Activated CD8-positive, alpha-beta T cell treated with anti-CD3 and anti-CD28 coated beads for 36 hours (primary cell): ENCODE measurements around the gene AP5S1. TPM values are rescaled to one million over a fixed set of nuclear protein-coding genes. Genes with fewer than 3 reads are reported as not detected.
"Not testable (repeated sequence)": the region's sequence is repeated elsewhere in the genome, so short reads cannot be mapped to it uniquely, and the experiment has no call there.

ENCODE experiments used
- ATAC-seq: fragments of 200-7000 bp; cut with Tn5 transposase; one replicate; pipeline ENCODE4 v1.10.0; 2021; ENCODE audit warnings: mild to moderate bottlenecking, moderate library complexity
- CTCF ChIA-PET: fragments of 350-600 bp; sonication (Branson Sonifier 250); formaldehyde crosslinking; loops from one replicate; lab custom pipeline; 2021; ENCODE audit warnings: antibody characterized with exemption; lab: Charles Lee
- POLR2A ChIA-PET: fragments of 350-600 bp; sonication (Branson Sonifier 250); formaldehyde crosslinking; loops from one replicate; lab custom pipeline; 2021; ENCODE audit warnings: antibody characterized with exemption; lab: Charles Lee
- DNase-seq: peaks from one replicate; pipeline ENCODE4 v3.0.0-alpha.2; 2020
- H3K27ac Mint-ChIP-seq: one replicate; pipeline ENCODE4 v1.8.0; 2021; ENCODE audit warnings: mild to moderate bottlenecking, mixed read lengths
- H3K27me3 Mint-ChIP-seq: one replicate; pipeline ENCODE4 v1.8.0; 2021; ENCODE audit warnings: mixed read lengths
- H3K36me3 Mint-ChIP-seq: one replicate; pipeline ENCODE4 v1.8.0; 2021; ENCODE audit warnings: low read depth, mixed read lengths
- H3K4me1 Mint-ChIP-seq: one replicate; pipeline ENCODE4 v1.8.0; 2021; ENCODE audit warnings: low read depth, mixed read lengths
- H3K4me3 Mint-ChIP-seq: one replicate; pipeline ENCODE4 v1.8.0; 2021; ENCODE audit warnings: mild to moderate bottlenecking, moderate library complexity, mixed read lengths
- H3K9me3 Mint-ChIP-seq: one replicate; pipeline ENCODE4 v1.8.0; 2021; ENCODE audit warnings: mixed read lengths
- intact Hi-C: fragments of 100-400 bp; cut with micrococcal nuclease; formaldehyde crosslinking; loops from one replicate; pipeline ENCODE4 v1.10.0; 2022
- total RNA-seq, 2 experiments: library from RNA; stranded (reverse); gene quantifications; one replicate each; pipeline ENCODE4 v1.2.3, GENCODE V29; 2021
- TF ChIP-seq, protein P1 (sequence below): fragments of 200-600 bp; IDR thresholded peaks from one replicate; pipeline ENCODE4 v1.8.0; 2022; ENCODE audit warnings: antibody characterized with exemption, mild to moderate bottlenecking

Gene AP5S1
- total RNA-seq, 2 experiments from 2014 or later, result 7.4 to 8.6 TPM

DNA sequence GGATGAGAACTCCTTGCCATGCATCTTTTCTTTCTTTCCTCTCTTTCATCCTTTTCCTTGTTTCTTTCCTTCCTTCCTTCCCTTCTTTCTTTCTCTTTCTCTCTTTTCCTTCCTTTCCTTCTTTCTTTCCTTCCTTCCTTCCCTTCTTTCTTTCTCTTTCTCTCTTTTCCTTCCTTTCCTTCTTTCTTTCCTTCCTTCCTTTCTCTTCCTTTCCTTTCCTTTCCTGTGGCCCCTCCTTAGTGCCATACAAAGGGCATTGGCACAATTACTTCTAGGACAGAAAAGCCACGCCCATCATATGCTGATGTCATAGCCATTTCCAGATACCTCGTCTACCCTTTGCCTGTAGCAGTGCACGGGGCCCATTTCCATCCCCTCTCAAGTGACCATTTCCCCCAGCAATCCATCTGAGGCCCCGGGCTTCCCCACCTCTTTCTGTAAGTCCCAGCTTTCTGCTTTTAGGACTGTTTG, 31.6 kb upstream of the AP5S1 start:
- ChIA-PET CTCF (interaction anchor here (0.6 to 5.9 kb wide), 7 partner anchors 11 to 128 kb away, joined by 3 to 69 read pairs (median 4); partner anchors contain the start of gene AP5S1), POLR2A (interaction anchor here (0.6 to 4.1 kb wide), 3 partner anchors 23 to 31 kb away, joined by 3 to 31 read pairs (median 15); no protein-coding TSS in a partner anchor)
- Mint-ChIP-seq H3K36me3 (peaks cover 10% of the 10 kb centered on the region), H3K4me3 (peak overlapping the region; percentile 16), H3K27me3 (no peaks in the 10 kb centered on the region), H3K9me3 (no peaks in the 10 kb centered on the region), H3K4me1 (peaks cover 25% of the 10 kb centered on the region), H3K27ac (no peak overlapping the region)
- DNase-seq, result no peak
- TF ChIP-seq, protein P1, sequence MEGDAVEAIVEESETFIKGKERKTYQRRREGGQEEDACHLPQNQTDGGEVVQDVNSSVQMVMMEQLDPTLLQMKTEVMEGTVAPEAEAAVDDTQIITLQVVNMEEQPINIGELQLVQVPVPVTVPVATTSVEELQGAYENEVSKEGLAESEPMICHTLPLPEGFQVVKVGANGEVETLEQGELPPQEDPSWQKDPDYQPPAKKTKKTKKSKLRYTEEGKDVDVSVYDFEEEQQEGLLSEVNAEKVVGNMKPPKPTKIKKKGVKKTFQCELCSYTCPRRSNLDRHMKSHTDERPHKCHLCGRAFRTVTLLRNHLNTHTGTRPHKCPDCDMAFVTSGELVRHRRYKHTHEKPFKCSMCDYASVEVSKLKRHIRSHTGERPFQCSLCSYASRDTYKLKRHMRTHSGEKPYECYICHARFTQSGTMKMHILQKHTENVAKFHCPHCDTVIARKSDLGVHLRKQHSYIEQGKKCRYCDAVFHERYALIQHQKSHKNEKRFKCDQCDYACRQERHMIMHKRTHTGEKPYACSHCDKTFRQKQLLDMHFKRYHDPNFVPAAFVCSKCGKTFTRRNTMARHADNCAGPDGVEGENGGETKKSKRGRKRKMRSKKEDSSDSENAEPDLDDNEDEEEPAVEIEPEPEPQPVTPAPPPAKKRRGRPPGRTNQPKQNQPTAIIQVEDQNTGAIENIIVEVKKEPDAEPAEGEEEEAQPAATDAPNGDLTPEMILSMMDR, result no peak
- ATAC-seq, result no peak
- intact Hi-C loops, result no loop called here

DNA sequence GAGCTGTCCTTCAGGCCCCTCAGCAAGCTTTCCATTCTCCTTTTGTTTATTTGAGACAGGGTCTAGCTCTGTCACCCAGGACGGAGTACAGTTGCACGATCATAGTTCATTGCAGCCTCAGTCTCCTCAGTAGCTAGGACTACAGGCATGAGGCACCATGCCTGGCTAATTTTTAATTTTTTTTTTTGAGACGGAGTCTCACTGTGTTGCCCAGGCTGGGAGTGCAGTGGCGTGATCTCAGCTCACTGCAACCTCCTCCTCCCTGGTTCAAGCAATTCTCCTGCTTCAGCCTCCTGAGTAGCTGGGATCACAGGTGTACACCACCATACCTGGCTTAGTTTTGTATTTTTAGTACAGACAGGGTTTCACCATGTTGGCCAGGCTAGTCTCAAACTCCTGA, 31.1 kb upstream of the AP5S1 start:
- peaks cover 25% of the 10 kb centered on the region for H3K4me1 Mint-ChIP-seq
- POLR2A ChIA-PET, result interaction anchor here (0.6 kb wide), 1 partner anchor 30 kb away, joined by 3 read pairs; no protein-coding TSS in a partner anchor
- H3K9me3 Mint-ChIP-seq, intact Hi-C loops, ATAC-seq, H3K27ac Mint-ChIP-seq, DNase-seq, H3K27me3 Mint-ChIP-seq, H3K4me3 Mint-ChIP-seq, H3K36me3 Mint-ChIP-seq: not testable (repeated sequence)
- CTCF ChIA-PET, result interaction anchor here (0.7 to 5.9 kb wide), 4 partner anchors 26 to 65 kb away, joined by 3 to 69 read pairs (median 14); partner anchors contain the start of gene AP5S1

DNA sequence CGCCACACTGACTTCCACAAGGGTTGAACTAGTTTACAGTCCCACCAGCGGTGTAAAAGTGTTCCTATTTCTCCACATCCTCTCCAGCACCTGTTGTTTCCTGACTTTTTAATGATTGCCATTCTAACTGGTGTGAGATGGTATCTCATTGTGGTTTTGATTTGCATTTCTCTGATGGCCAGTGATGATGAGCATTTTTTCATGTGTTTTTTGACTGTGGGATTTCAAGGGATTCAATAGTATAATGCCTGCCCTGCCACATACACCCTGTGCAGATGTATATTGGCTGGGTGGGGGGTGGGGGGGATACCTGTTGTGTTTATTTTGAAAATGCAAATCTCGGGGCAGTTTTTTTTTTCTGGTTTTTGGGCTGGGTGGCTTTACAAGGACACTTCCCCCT, 26.2 kb upstream of the AP5S1 start:
- ChIA-PET POLR2A (interaction anchor here (1.5 to 1.9 kb wide), 2 partner anchors 18 to 26 kb away, joined by 8 to 9 read pairs; partner anchors contain the start of gene AP5S1), CTCF (interaction anchor here (1.2 kb wide), 1 partner anchor 13 kb away, joined by 3 read pairs; the partner anchor contains the start of gene SPEF1)
- DNase-seq, H3K4me3 Mint-ChIP-seq, H3K27ac Mint-ChIP-seq, H3K9me3 Mint-ChIP-seq, intact Hi-C loops, H3K27me3 Mint-ChIP-seq, ATAC-seq: not testable (repeated sequence)
- H3K36me3 Mint-ChIP-seq, result peaks cover 24% of the 10 kb centered on the region
- H3K4me1 Mint-ChIP-seq, result peaks cover 28% of the 10 kb centered on the region

DNA sequence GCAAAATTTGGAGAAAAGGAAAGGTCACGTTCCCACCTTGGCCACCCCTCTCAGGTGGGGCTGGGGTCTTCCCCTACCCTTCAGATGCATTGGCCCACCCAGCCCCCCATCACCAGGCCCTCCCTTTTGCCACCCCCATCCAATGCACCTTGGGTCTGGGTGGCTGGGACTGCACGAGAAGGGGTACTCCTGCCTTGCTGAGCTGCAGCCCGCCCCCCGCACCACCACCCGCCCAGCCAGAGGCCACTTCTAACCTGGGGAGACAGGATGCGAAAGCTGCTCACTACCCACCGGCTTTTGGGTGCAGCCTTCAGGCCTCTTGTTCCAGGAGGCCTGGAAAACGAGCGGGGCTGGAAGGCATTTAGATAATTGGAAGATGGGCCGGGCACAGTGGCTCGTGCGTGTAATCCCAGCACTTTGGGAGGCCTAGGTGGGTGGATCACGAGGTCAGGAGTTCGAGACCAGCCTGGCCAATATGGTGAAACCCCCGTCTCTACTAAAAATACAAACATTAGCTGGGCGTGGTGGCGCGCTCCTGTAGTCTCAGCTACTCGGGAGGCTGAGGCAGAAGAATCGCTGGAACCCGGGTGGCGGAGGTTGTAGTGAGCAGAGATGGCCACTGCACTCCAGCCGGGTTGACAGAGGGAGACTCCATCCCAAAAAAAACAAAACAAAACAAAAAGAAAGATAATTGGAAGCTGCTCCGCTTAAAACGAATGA, 25.5 kb upstream of the AP5S1 start:
- H3K4me1 Mint-ChIP-seq, result peaks cover 35% of the 10 kb centered on the region
- no peak for ATAC-seq
- H3K27me3 Mint-ChIP-seq, result no peaks in the 10 kb centered on the region
- peaks cover 29% of the 10 kb centered on the region for H3K36me3 Mint-ChIP-seq
- no peak for DNase-seq
- POLR2A ChIA-PET, result interaction anchor here (1.2 to 2.1 kb wide), 7 partner anchors 7 to 30 kb away, joined by 4 to 10 read pairs (median 8); partner anchors contain the start of genes ADISSP, AP5S1 and CENPB
- peak overlapping the region; percentile 99 for H3K4me3 Mint-ChIP-seq
- TF ChIP-seq, protein P1, result no peak
- peak overlapping the region; percentile 99 for H3K27ac Mint-ChIP-seq
- H3K9me3 Mint-ChIP-seq, result no peaks in the 10 kb centered on the region
- intact Hi-C loops, result no loop called here
- CTCF ChIA-PET, result interaction anchor here (1.0 to 1.8 kb wide), 5 partner anchors 9 to 60 kb away, joined by 3 to 5 read pairs (median 3); partner anchors contain the start of genes CENPB and SPEF1

DNA sequence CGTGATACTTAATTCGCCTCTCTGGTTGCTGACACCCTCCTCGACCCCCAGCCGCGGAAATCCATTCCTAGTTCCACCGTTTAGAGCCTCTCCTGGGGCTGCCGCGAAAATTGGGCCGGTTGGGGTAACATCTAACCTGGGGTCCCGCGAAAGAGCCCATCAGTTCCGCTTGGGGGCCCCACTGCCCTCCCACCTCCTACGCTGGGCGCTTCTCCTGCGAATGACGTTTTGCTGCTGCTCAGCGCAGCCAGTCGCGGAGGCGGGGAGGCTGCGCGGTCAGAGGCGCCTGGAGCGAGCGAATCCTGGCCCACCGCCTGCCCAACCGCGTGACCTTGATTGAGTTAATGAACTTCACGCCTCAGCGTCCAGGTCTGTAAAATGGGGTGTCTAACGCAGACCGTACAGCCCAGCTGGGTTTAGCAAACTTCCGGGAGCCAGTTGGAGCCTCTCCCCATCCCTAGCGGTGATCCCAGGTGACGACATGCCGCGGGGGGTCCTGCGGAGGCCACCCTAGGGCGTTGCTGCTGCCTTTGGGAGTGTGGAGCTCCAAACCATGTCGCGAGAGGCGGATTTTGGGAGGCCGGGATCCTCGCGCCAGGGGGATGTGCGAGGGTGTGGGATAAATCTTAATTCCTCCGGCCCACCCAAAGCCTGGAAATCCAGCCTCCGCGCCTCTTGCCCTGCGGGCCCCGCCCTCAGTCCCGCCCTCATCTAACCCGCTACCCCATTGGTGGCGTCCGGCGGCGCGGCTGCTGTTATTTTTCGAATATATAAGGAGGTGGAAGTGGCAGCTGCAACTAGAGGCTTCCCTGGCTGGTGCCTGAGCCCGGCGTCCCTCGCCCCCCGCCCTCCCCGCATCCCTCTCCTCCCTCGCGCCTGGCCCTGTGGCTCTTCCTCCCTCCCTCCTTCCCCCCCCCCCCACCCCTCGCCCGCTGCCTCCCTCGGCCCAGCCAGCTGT, 24.6 kb upstream of the AP5S1 start, which contains the start of gene CDC25B:
Gene CDC25B (plus strand): TSS at position 800 of the 958 bp plus-strand sequence. CDS start 222 bp downstream, outside the sequence.
- peaks cover 36% of the 10 kb centered on the region for H3K36me3 Mint-ChIP-seq
- ChIA-PET POLR2A (interaction anchor here (0.8 to 2.1 kb wide), 13 partner anchors 8 to 289 kb away, joined by 3 to 10 read pairs (median 4); partner anchors contain the start of genes ADISSP, AP5S1 and CENPB), CTCF (interaction anchor here (1.0 to 1.8 kb wide), 8 partner anchors 8 to 59 kb away, joined by 3 to 9 read pairs (median 4); partner anchors contain the start of genes AP5S1, CENPB and SPEF1)
- H3K27me3 Mint-ChIP-seq, result no peaks in the 10 kb centered on the region
- peak within 1 kb of the TSS; percentile 99 for H3K4me3 Mint-ChIP-seq
- DNase-seq, result peak; percentile 96
- intact Hi-C loops, result no loop called here
- ATAC-seq, result peak; percentile 78
- H3K27ac Mint-ChIP-seq, result peak within 1 kb of the TSS; percentile 99
- TF ChIP-seq, protein P1, result peak; percentile 38
- no peaks in the 10 kb centered on the region for H3K9me3 Mint-ChIP-seq
- peaks cover 44% of the 10 kb centered on the region for H3K4me1 Mint-ChIP-seq
